A549 (cell line): ENCODE results near the gene ZFPM1.

Source experiments
- CBX2 ChIP-seq: fragments of 200-600 bp; sonication (generic); IDR thresholded peaks from 2 replicates; pipeline ENCODE4 v1.6.1; 2016; ENCODE audit warnings: low read depth, mild to moderate bottlenecking, borderline replicate concordance
- CTCF ChIP-seq: fragments of >200 bp; sonication (Bioruptor Twin); formaldehyde crosslinking; IDR thresholded peaks from 3 replicates; pipeline ENCODE4 v1.5.1; 2016
- EP300 ChIP-seq, 2 experiments: fragments of >200 bp; sonication (Bioruptor Twin); formaldehyde crosslinking; IDR thresholded peaks; 2 replicates in 1 of 2; 3 replicates in 1 of 2; pipeline ENCODE4 v1.6.1; 2016 to 2017
- HDAC2 ChIP-seq: fragments of 200-600 bp; sonication (generic); IDR thresholded peaks from 2 replicates; pipeline ENCODE4 v1.6.1; 2016
- HOXA7 ChIP-seq: fragments of 250-450 bp; sonication (Bioruptor Pico); IDR thresholded peaks from 2 replicates; pipeline ENCODE4 v1.5.0; 2020; ENCODE audit warnings: mild to moderate bottlenecking, moderate library complexity
- PHF8 ChIP-seq: fragments of 200-600 bp; sonication (generic); IDR thresholded peaks from 2 replicates; pipeline ENCODE4 v1.6.1; 2016; ENCODE audit warnings: low read depth, mild to moderate bottlenecking, antibody characterized with exemption, moderate library complexity, borderline replicate concordance
- POLR2A ChIP-seq: IDR thresholded peaks from 2 replicates; pipeline ENCODE4 v1.6.1; 2012; ENCODE audit warnings: mild to moderate bottlenecking, low read length
- POLR2AphosphoS2 ChIP-seq: conservative IDR thresholded peaks from 2 replicates; pipeline ENCODE4 v1.6.1; 2012; ENCODE audit warnings: low read length, improper control_type of control experiment, inconsistent platforms
- RAD21 ChIP-seq, 2 experiments: fragments of >200 bp in 1 of 2; sonication (Bioruptor Twin) in 1 of 2; formaldehyde crosslinking in 1 of 2; IDR thresholded peaks in 1 of 2; conservative IDR thresholded peaks in 1 of 2; 2 replicates in 1 of 2; 3 replicates in 1 of 2; pipeline ENCODE4 v1.6.1; 2012 to 2018; ENCODE audit warnings: inconsistent platforms in 1 of 2
- REST ChIP-seq: fragments of 200-600 bp; sonication (generic); IDR thresholded peaks from 2 replicates; pipeline ENCODE4 v1.6.1; 2016; ENCODE audit warnings: antibody characterized with exemption, mild to moderate bottlenecking, moderate library complexity
- SREBF2 ChIP-seq: fragments of 450-650 bp; IDR thresholded peaks from 2 replicates; pipeline ENCODE4 v1.6.1; 2014; ENCODE audit warnings: mild to moderate bottlenecking, moderate library complexity

- TF ChIP-seq RAD21 (conservative IDR thresholded peaks at IDR 0.05 in 1 of 2, IDR thresholded peaks at IDR 0.05 in 1 of 2) (no peak), CTCF (no peak), PHF8 (no peak), EP300 (IDR thresholded peaks at IDR 0.05) (no peak), CBX2 (no peak), HOXA7 (CRISPR knock-in tag) (no peak), POLR2A (no peak), HDAC2 (no peak), POLR2AphosphoS2 (no peak), SREBF2 (no peak), REST (no peak)
Measured at GRCh38 chr16:88489163-88489741, 36.2 kb downstream of the ZFPM1 start.
